RWPE1 (cell line): ENCODE data around the gene SLC22A31.
"Not testable (repeated sequence)": the region's sequence is repeated elsewhere in the genome, so short reads cannot be mapped to it uniquely, and the experiment has no call there.

Source experiments
- CTCF ChIA-PET: fragments of 350-600 bp; sonication (Branson Sonifier 250); formaldehyde crosslinking; extraction: SDS; loops from one replicate; lab custom pipeline; 2021; lab: Yijun Ruan, JAX
- POLR2A ChIA-PET: fragments of 400-600 bp; formaldehyde crosslinking; extraction: SDS; loops from one replicate; lab custom pipeline; 2020; ENCODE audit warnings: antibody characterized with exemption; ENCODE audit not compliant: low non-redundant PET; lab: Yijun Ruan, JAX
- DNase-seq: peaks from one replicate; pipeline ENCODE4 v3.0.0; 2012; ENCODE audit warnings: low spot score
- H3K27ac ChIP-seq: fragments of 450-650 bp; 2 replicates; pipeline ENCODE4 v1.5.1; 2017
- CTCF ChIP-seq: fragments of 450-650 bp; conservative IDR thresholded peaks from 2 replicates; pipeline ENCODE4 v1.5.1; 2017; ENCODE audit warnings: low read depth, mild to moderate bottlenecking

Gene SLC22A31

GRCh38 chr16:89169778-89170177 is 30.6 kb downstream of the SLC22A31 start:
- ChIA-PET CTCF (no interaction called here), POLR2A (no interaction called here)

GRCh38 chr16:89168381-89169189 is 31.8 kb downstream of the SLC22A31 start:
- CTCF ChIA-PET: interaction anchor here (0.6 to 1.1 kb wide), 3 partner anchors 226 to 356 kb away, joined by 3 read pairs; no protein-coding TSS in a partner anchor
- DNase-seq: no peak
- no peak overlapping the region for H3K27ac ChIP-seq
- POLR2A ChIA-PET: no interaction called here
- TF ChIP-seq CTCF: no peak

More at GRCh38 chr16:89169778-89170177, 30.6 kb downstream of the SLC22A31 start:
- no peak for DNase-seq
- TF ChIP-seq CTCF: no peak
- H3K27ac ChIP-seq: no peak overlapping the region

GRCh38 chr16:89167425-89167941 is 32.9 kb downstream of the SLC22A31 start:
- TF ChIP-seq CTCF: peak; percentile 79
- ChIA-PET POLR2A (no interaction called here), CTCF (interaction anchor here (0.6 to 1.3 kb wide), 12 partner anchors 12 to 431 kb away, joined by 3 to 9 read pairs (median 4); partner anchors contain the start of gene APRT)
- H3K27ac ChIP-seq: no peak overlapping the region
- DNase-seq: peak; percentile 59

GRCh38 chr16:89166696-89167424 is 33.5 kb downstream of the SLC22A31 start:
- no peak overlapping the region for H3K27ac ChIP-seq
- ChIA-PET POLR2A (no interaction called here), CTCF (interaction anchor here (0.6 to 1.3 kb wide), 13 partner anchors 11 to 431 kb away, joined by 3 to 9 read pairs (median 4); partner anchors contain the start of gene APRT)
- DNase-seq: no peak
- no peak for TF ChIP-seq CTCF

GRCh38 chr16:89165681-89165979 is 34.7 kb downstream of the SLC22A31 start:
- H3K27ac ChIP-seq, POLR2A ChIA-PET, DNase-seq, CTCF ChIA-PET: not testable (repeated sequence)

- POLR2A ChIA-PET: no interaction called here
Observed at GRCh38 chr16:89164847-89165680, 35.3 kb downstream of the SLC22A31 start.

More at GRCh38 chr16:89164847-89165680, 35.3 kb downstream of the SLC22A31 start:
- no peak for DNase-seq
- CTCF ChIA-PET: no interaction called here
- TF ChIP-seq CTCF: no peak
- no peak overlapping the region for H3K27ac ChIP-seq
